Gastroesophageal sphincter (tissue), 4 donors: Measurements from ENCODE around the gene GRM3. TPM values are rescaled to one million over a fixed set of nuclear protein-coding genes. Genes with fewer than 3 reads are reported as not detected.

Experiments
- ATAC-seq: fragments of 150-250 bp; one replicate; pipeline ENCODE4 v1.9.1; 2016; ENCODE audit warnings: mild to moderate bottlenecking, moderate library complexity
- H3K27ac ChIP-seq, 4 donors: fragments of 200-600 bp; sonication (generic) in 3 of 4; 1 replicate in 3 of 4; 2 replicates in 1 of 4; pipeline ENCODE4 v1.5.1; 2016 to 2019
- H3K27me3 ChIP-seq: fragments of 200-600 bp; sonication (generic); one replicate; pipeline ENCODE4 v1.5.1; 2019
- H3K36me3 ChIP-seq, 2 donors: fragments of 200-600 bp; sonication (generic); one replicate each; pipeline ENCODE4 v1.5.1; 2019; ENCODE audit warnings: control low read depth in 1 of 2
- H3K4me1 ChIP-seq, 3 donors: fragments of 200-600 bp; sonication (generic); 1 replicate in 2 of 3; 2 replicates in 1 of 3; pipeline ENCODE4 v1.5.1; 2016 to 2019; ENCODE audit warnings: control low read depth in 2 of 3
- H3K4me3 ChIP-seq, 2 donors: fragments of 200-600 bp; sonication (generic); one replicate each; pipeline ENCODE4 v1.5.1; 2019; ENCODE audit warnings: mild to moderate bottlenecking in 1 of 2, moderate library complexity in 1 of 2
- H3K9me3 ChIP-seq, 3 donors: fragments of 200-600 bp; sonication (generic); one replicate each; pipeline ENCODE4 v1.5.1; 2017 to 2019; ENCODE audit warnings: control low read depth in 2 of 3
- EP300 ChIP-seq: sonication (generic); formaldehyde crosslinking; IDR thresholded peaks from one replicate; pipeline ENCODE4 v1.6.1; 2017; ENCODE audit warnings: antibody characterized with exemption, mild to moderate bottlenecking
- POLR2A ChIP-seq, 2 donors: fragments of 450-650 bp; IDR thresholded peaks; one replicate each; pipeline ENCODE4 v1.6.1; 2017; ENCODE audit warnings: antibody characterized with exemption in 2 of 2, mild to moderate bottlenecking in 2 of 2, moderate library complexity in 1 of 2
- POLR2AphosphoS5 ChIP-seq: sonication (generic); formaldehyde crosslinking; IDR thresholded peaks from one replicate; pipeline ENCODE4 v1.6.1; 2017; ENCODE audit warnings: antibody characterized with exemption
- WGBS, 2 donors: methylation state at CpG; one replicate each; pipeline ENCODE4 v1.1.5; 2018; ENCODE audit warnings: low coverage in 1 of 2; 5-methylcytosine and 5-hydroxymethylcytosine counted together
- total RNA-seq, 4 donors: library from RNA; depleted of rRNA; stranded (reverse); fragments of >200 nt; gene quantifications; one replicate each; pipeline ENCODE4 v1.1.0, GENCODE V29; 2016
- TF ChIP-seq, protein P1 (sequence below), 4 experiments: fragments of 200-600 bp in 2 of 4; fragments of 450-650 bp in 2 of 4; sonication (generic) in 1 of 4; IDR thresholded peaks; one replicate each; pipeline ENCODE4 v1.5.1; 2017 to 2019; ENCODE audit warnings: antibody characterized with exemption in 4 of 4, mild to moderate bottlenecking in 2 of 4, moderate library complexity in 2 of 4

GRM3 gene
- total RNA-seq, 4 donors from 2014 or later: not detected

- WGBS, 2 donors: 49 to 70% methylated on average over 3 of the region's 3 CpGs
- no peak overlapping the region for H3K4me3 ChIP-seq
- ATAC-seq: no peak
- no peaks in the 10 kb centered on the region for H3K36me3 ChIP-seq
- no peak overlapping the region for H3K27ac ChIP-seq
- TF ChIP-seq EP300 (no peak), POLR2AphosphoS5 (no peak), POLR2A (IDR thresholded peaks at IDR 0.05) (no peak)
- TF ChIP-seq, protein P1, sequence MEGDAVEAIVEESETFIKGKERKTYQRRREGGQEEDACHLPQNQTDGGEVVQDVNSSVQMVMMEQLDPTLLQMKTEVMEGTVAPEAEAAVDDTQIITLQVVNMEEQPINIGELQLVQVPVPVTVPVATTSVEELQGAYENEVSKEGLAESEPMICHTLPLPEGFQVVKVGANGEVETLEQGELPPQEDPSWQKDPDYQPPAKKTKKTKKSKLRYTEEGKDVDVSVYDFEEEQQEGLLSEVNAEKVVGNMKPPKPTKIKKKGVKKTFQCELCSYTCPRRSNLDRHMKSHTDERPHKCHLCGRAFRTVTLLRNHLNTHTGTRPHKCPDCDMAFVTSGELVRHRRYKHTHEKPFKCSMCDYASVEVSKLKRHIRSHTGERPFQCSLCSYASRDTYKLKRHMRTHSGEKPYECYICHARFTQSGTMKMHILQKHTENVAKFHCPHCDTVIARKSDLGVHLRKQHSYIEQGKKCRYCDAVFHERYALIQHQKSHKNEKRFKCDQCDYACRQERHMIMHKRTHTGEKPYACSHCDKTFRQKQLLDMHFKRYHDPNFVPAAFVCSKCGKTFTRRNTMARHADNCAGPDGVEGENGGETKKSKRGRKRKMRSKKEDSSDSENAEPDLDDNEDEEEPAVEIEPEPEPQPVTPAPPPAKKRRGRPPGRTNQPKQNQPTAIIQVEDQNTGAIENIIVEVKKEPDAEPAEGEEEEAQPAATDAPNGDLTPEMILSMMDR (IDR thresholded peaks at IDR 0.05): no peak
- H3K27me3 ChIP-seq: no peaks in the 10 kb centered on the region
- no peaks in the 10 kb centered on the region for H3K9me3 ChIP-seq
- H3K4me1 ChIP-seq: no peaks in the 10 kb centered on the region
Observed at GRCh38 chr7:86745013-86745745, 101.5 kb downstream of the GRM3 start.

DNA sequence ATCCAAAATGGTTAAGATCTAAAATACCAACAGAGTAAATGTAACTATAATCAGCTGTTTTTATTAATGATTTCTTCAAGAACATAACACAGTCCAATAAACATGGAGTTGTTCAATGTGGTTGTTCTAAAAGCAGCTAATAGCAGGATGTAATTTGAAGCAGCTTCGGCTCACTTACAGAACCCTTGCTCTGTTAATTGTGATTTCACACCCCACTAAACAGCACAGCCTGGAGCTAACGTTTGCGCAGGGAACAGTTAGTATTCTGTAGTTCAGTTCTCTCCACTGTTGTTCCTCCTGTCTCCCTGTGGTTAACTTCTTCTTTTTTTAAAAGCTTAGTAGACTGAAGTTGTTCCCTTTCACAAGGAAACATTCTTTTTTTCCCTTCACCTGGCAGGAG, 104.0 kb downstream of the GRM3 start:
- H3K4me1 ChIP-seq: no peaks in the 10 kb centered on the region
- H3K9me3 ChIP-seq: no peaks in the 10 kb centered on the region
- TF ChIP-seq, protein P1 (IDR thresholded peaks at IDR 0.05): no peak
- TF ChIP-seq POLR2AphosphoS5 (no peak), POLR2A (IDR thresholded peaks at IDR 0.05) (no peak), EP300 (no peak)
- 51 to 54% methylated on average over 3 of the region's 3 CpGs for WGBS, 2 donors
- no peak overlapping the region for H3K4me3 ChIP-seq
- no peaks in the 10 kb centered on the region for H3K36me3 ChIP-seq
- H3K27ac ChIP-seq: no peak overlapping the region
- H3K27me3 ChIP-seq: no peaks in the 10 kb centered on the region
- ATAC-seq: no peak

GRCh38 chr7:86748201-86748600, 104.5 kb downstream of the GRM3 start:
- TF ChIP-seq POLR2A (IDR thresholded peaks at IDR 0.05) (no peak), POLR2AphosphoS5 (no peak), EP300 (no peak)
- TF ChIP-seq, protein P1 (IDR thresholded peaks at IDR 0.05): no peak
- H3K36me3 ChIP-seq: no peaks in the 10 kb centered on the region
- H3K27ac ChIP-seq: no peak overlapping the region
- H3K4me3 ChIP-seq: no peak overlapping the region
- H3K4me1 ChIP-seq: no peaks in the 10 kb centered on the region
- H3K27me3 ChIP-seq: no peaks in the 10 kb centered on the region
- H3K9me3 ChIP-seq: no peaks in the 10 kb centered on the region
- no peak for ATAC-seq
- 46 to 48% methylated on average over 4 of the region's 4 CpGs for WGBS, 2 donors

GRCh38 chr7:86748843-86749719, 105.4 kb downstream of the GRM3 start:
- no peak for ATAC-seq
- no peaks in the 10 kb centered on the region for H3K27me3 ChIP-seq
- no peaks in the 10 kb centered on the region for H3K4me1 ChIP-seq
- no peak overlapping the region for H3K4me3 ChIP-seq
- WGBS, 2 donors: 35 to 44% methylated on average over 5 to 7 of the region's 7 CpGs
- H3K36me3 ChIP-seq: no peaks in the 10 kb centered on the region
- H3K27ac ChIP-seq: no peak overlapping the region
- no peak for TF ChIP-seq POLR2A (IDR thresholded peaks at IDR 0.05)
- TF ChIP-seq, protein P1 (IDR thresholded peaks at IDR 0.05): no peak
- no peak for TF ChIP-seq POLR2AphosphoS5
- TF ChIP-seq EP300: no peak
- H3K9me3 ChIP-seq: no peaks in the 10 kb centered on the region
